HEK293 (cell line): ENCODE measurements around the gene B3GNT8.

Experiments used
- CTCF ChIA-PET: fragments of 350-600 bp; formaldehyde crosslinking; extraction: SDS; loops from one replicate; lab custom pipeline; 2021; ENCODE audit warnings: antibody characterized with exemption; lab: Yijun Ruan, JAX
- POLR2A ChIA-PET: fragments of 300-600 bp; formaldehyde crosslinking; extraction: SDS; loops from one replicate; lab custom pipeline; 2020; ENCODE audit warnings: antibody characterized with exemption, inconsistent platforms; lab: Yijun Ruan, JAX
- H3K27ac ChIP-seq: fragments of 200-500 bp; sonication (Bioruptor generic); 2 replicates; pipeline ENCODE4 v1.5.1; 2014; ENCODE audit warnings: low read depth, low read length, control low read depth, inconsistent platforms; ENCODE audit errors: extremely low read depth
- H3K36me3 ChIP-seq, 2 experiments: fragments of 200-500 bp in 1 of 2; sonication (Bioruptor generic) in 1 of 2; 1 replicate in 1 of 2; 2 replicates in 1 of 2; pipeline ENCODE4 v1.5.1; 2014 to 2017; ENCODE audit warnings: inconsistent platforms in 2 of 2, low read length in 2 of 2; ENCODE audit not compliant: control insufficient read depth in 2 of 2, insufficient read depth in 1 of 2
- H3K4me1 ChIP-seq: fragments of 200-500 bp; sonication (Bioruptor generic); 2 replicates; pipeline ENCODE4 v1.5.1; 2014; ENCODE audit warnings: mild to moderate bottlenecking, low read length, inconsistent platforms; ENCODE audit not compliant: control insufficient read depth, insufficient read depth
- H3K4me3 ChIP-seq: 2 replicates; pipeline ENCODE4 v1.5.1; 2011; ENCODE audit warnings: low read depth, mild to moderate bottlenecking, control low read depth, low read length, moderate library complexity
- H3K9me3 ChIP-seq: fragments of 200-500 bp; sonication (Bioruptor generic); 2 replicates; pipeline ENCODE4 v1.5.1; 2014; ENCODE audit warnings: low read depth, low read length, inconsistent platforms; ENCODE audit not compliant: control insufficient read depth, insufficient read depth
- KLF1 ChIP-seq: fragments of 450-650 bp; formaldehyde crosslinking; IDR thresholded peaks from 2 replicates; pipeline ENCODE4 v1.5.1; 2016; ENCODE audit warnings: missing biosample characterization, missing genetic modification characterization
- ZNF112 ChIP-seq: fragments of 450-650 bp; formaldehyde crosslinking; IDR thresholded peaks from 2 replicates; pipeline ENCODE4 v1.5.0; 2017; ENCODE audit warnings: missing biosample characterization, missing genetic modification characterization
- ZNF175 ChIP-seq: fragments of 450-650 bp; formaldehyde crosslinking; IDR thresholded peaks from 2 replicates; pipeline ENCODE4 v1.5.1; 2016; ENCODE audit warnings: missing biosample characterization, missing genetic modification characterization
- ZNF341 ChIP-seq: fragments of 450-650 bp; formaldehyde crosslinking; IDR thresholded peaks from 2 replicates; pipeline ENCODE4; 2016; ENCODE audit warnings: low read depth, missing biosample characterization, missing genetic modification characterization
- ZNF394 ChIP-seq: fragments of 450-650 bp; formaldehyde crosslinking; IDR thresholded peaks from 2 replicates; pipeline ENCODE4 v1.5.1; 2016; ENCODE audit warnings: missing biosample characterization, missing genetic modification characterization, mild to moderate bottlenecking, moderate library complexity, borderline replicate concordance
- ZNF398 ChIP-seq: fragments of 450-650 bp; formaldehyde crosslinking; IDR thresholded peaks from 2 replicates; pipeline ENCODE4 v1.5.1; 2017; ENCODE audit warnings: missing biosample characterization, missing genetic modification characterization
- ZNF514 ChIP-seq: fragments of 450-650 bp; formaldehyde crosslinking; IDR thresholded peaks from 2 replicates; pipeline ENCODE4 v1.5.1; 2016; ENCODE audit warnings: missing biosample characterization, missing genetic modification characterization
- ZNF560 ChIP-seq: fragments of 450-650 bp; formaldehyde crosslinking; IDR thresholded peaks from 2 replicates; pipeline ENCODE4 v1.5.1; 2017; ENCODE audit warnings: missing biosample characterization, missing genetic modification characterization, borderline replicate concordance
- ZNF610 ChIP-seq: fragments of 450-650 bp; formaldehyde crosslinking; IDR thresholded peaks from 2 replicates; pipeline ENCODE4 v1.5.1; 2016; ENCODE audit warnings: missing biosample characterization, missing genetic modification characterization, borderline replicate concordance
- ZNF791 ChIP-seq: fragments of 450-650 bp; formaldehyde crosslinking; IDR thresholded peaks from 2 replicates; pipeline ENCODE4 v1.5.1; 2016; ENCODE audit warnings: missing biosample characterization, missing genetic modification characterization
- ZNF837 ChIP-seq: fragments of 450-650 bp; formaldehyde crosslinking; IDR thresholded peaks from 2 replicates; pipeline ENCODE4 v1.5.1; 2016; ENCODE audit warnings: missing biosample characterization, missing genetic modification characterization
- TF ChIP-seq, protein P1 (sequence below): fragments of 450-650 bp; formaldehyde crosslinking; IDR thresholded peaks from 2 replicates; pipeline ENCODE4 v1.5.1; 2016; ENCODE audit warnings: missing biosample characterization, missing genetic modification characterization
- TF ChIP-seq, protein P2 (sequence below): fragments of 450-650 bp; formaldehyde crosslinking; IDR thresholded peaks from 2 replicates; pipeline ENCODE4 v1.5.1; 2016; ENCODE audit warnings: missing biosample characterization, missing genetic modification characterization

Gene B3GNT8

GRCh38 chr19:41421314-41421713 is 5.9 kb downstream of the B3GNT8 start:
- Histone ChIP-seq H3K36me3 (peaks cover 33 to 57% of the 10 kb centered on the region in 2 experiments), H3K4me3 (no peak overlapping the region), H3K9me3 (no peaks in the 10 kb centered on the region), H3K4me1 (no peaks in the 10 kb centered on the region; the same call in 1 of the 2 replicates), H3K27ac (no peak overlapping the region)
- no peak for TF ChIP-seq ZNF394 (tag by site-specific recombination)
- TF ChIP-seq ZNF610 (tag by site-specific recombination), result no peak
- no peak for TF ChIP-seq ZNF341 (tag by site-specific recombination)
- TF ChIP-seq KLF1, result no peak
- ChIA-PET CTCF (interaction anchor here (0.6 to 1.3 kb wide), 3 partner anchors 10 to 1069 kb away, joined by 3 read pairs; no protein-coding TSS in a partner anchor), POLR2A (no interaction called here)

DNA sequence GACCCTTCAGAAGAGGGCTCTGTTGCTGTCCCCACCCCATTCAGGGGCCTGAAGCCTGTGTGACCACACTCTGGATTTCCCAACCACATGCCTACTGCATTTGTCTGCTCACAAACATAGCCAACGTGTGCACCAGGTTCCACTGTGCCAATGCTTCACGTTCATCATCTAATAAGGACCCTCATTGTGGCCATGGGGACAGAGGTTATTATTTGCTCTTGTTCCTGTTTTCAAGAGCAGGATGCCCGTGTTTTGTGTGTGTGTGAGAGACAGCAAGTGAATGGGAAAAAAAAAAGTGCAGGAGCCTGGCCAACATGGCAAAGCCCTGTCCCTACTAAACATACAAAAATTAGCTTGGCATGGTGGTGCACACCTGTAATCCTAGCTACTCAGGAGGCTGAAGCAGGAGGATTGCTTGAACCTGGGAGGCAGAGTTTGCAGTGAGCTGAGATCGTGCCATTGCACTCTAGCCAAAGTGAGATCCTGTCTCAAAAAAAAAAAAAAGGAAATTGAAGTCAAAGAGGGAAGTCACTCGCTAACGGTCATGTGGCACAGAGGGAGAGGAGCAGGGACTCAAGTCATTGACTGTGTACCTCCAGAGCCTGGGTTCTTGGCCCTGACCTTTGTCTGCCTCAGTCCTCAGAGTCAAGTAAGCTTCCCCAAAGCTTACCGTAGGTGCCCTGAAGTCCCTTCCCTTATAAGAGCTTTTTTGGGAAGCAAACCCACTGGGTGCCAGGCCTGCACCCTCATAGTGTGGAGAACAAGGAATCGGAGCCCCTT is 6.9 kb downstream of the B3GNT8 start:
- POLR2A ChIA-PET, result interaction anchor here (0.7 kb wide), 2 partner anchors 9 to 15 kb away, joined by 3 to 4 read pairs; no protein-coding TSS in a partner anchor
- TF ChIP-seq ZNF398 (no peak), ZNF560 (tag by site-specific recombination) (no peak), ZNF175 (tag by site-specific recombination) (no peak)
- H3K4me3 ChIP-seq, result no peak overlapping the region
- H3K36me3 ChIP-seq, result peaks cover 33 to 54% of the 10 kb centered on the region in 2 experiments
- no peaks in the 10 kb centered on the region for H3K4me1 ChIP-seq
- CTCF ChIA-PET, result interaction anchor here (0.5 to 1.3 kb wide), 2 partner anchors 9 to 143 kb away, joined by 3 to 5 read pairs; no protein-coding TSS in a partner anchor
- H3K9me3 ChIP-seq, result no peaks in the 10 kb centered on the region
- no peak overlapping the region for H3K27ac ChIP-seq

- Histone ChIP-seq H3K36me3 (peaks cover 37 to 49% of the 10 kb centered on the region in 2 experiments), H3K4me3 (no peak overlapping the region), H3K27ac (no peak overlapping the region), H3K9me3 (no peaks in the 10 kb centered on the region), H3K4me1 (no peaks in the 10 kb centered on the region)
- no peak for TF ChIP-seq ZNF791 (tag by site-specific recombination)
- TF ChIP-seq ZNF514, result no peak
- no peak for TF ChIP-seq ZNF837 (tag by site-specific recombination)
- no peak for TF ChIP-seq ZNF112
- TF ChIP-seq, protein P1, sequence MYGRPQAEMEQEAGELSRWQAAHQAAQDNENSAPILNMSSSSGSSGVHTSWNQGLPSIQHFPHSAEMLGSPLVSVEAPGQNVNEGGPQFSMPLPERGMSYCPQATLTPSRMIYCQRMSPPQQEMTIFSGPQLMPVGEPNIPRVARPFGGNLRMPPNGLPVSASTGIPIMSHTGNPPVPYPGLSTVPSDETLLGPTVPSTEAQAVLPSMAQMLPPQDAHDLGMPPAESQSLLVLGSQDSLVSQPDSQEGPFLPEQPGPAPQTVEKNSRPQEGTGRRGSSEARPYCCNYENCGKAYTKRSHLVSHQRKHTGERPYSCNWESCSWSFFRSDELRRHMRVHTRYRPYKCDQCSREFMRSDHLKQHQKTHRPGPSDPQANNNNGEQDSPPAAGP (tag by site-specific recombination), result peak; percentile 43; the same call in 1 of the 2 replicates
- TF ChIP-seq, protein P2, sequence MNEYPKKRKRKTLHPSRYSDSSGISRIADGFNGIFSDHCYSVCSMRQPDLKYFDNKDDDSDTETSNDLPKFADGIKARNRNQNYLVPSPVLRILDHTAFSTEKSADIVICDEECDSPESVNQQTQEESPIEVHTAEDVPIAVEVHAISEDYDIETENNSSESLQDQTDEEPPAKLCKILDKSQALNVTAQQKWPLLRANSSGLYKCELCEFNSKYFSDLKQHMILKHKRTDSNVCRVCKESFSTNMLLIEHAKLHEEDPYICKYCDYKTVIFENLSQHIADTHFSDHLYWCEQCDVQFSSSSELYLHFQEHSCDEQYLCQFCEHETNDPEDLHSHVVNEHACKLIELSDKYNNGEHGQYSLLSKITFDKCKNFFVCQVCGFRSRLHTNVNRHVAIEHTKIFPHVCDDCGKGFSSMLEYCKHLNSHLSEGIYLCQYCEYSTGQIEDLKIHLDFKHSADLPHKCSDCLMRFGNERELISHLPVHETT (tag by site-specific recombination), result no peak
- ChIA-PET CTCF (no interaction called here), POLR2A (no interaction called here)
Observed at GRCh38 chr19:41416194-41416674, 10.9 kb downstream of the B3GNT8 start.
